SIG-M5 (cell line): ENCODE results near the gene ATF4.
"Not testable (repeated sequence)": the region's sequence is repeated elsewhere in the genome, so short reads cannot be mapped to it uniquely, and the experiment has no call there.

ENCODE experiments used
- DNase-seq: peaks from one replicate; lab custom pipeline; 2025; lab: John Stamatoyannopoulos, UW

ATF4 gene

GRCh38 chr22:39489094-39490068 is 31.0 kb upstream of the ATF4 start:
- no peak for DNase-seq

- peak; percentile 48 for DNase-seq
These were observed 30.1 kb upstream of the ATF4 start for GRCh38 chr22:39490135-39490798.

- DNase-seq = no peak
These were observed 29.2 kb upstream of the ATF4 start for GRCh38 chr22:39490966-39491680.

DNA sequence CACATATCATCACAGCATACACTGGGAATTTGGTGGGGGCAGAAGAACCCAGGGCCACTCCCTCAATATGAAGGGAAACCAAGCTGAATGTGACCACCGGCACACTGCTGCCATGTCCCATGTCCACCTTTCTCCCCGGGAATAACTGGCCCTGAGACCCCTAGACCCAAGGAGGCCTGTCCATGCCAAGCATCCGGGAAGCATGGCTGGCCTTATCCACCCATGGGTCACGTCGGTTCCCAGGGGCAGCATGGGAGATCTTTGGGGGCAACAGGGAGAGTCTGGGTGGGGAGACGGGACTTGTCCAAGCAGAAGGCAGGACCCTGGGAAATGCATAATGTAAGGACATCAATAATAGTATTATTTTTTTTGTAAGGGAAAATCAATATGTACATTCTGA is 28.7 kb upstream of the ATF4 start:
- no peak for DNase-seq

DNA sequence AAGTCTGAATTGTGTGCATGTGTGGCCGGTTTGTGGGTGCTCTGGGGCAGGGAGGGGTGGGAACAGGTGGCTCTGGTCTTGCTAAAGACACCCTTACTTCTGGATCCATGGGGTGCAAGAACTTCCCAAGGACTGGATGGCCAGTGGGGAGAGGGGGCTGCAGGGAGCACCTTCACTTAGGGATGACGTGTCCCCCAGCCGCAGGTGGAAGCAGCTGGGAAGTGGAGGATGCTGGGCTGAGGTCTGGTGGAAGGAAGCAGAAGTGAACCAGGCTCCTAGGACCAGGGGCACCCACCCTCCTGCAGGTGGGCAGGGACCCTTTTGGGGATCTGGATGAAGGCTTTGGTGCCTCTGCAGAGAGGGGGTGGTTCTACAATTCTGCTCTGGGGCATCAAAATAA is 28.2 kb upstream of the ATF4 start:
- no peak for DNase-seq

DNA sequence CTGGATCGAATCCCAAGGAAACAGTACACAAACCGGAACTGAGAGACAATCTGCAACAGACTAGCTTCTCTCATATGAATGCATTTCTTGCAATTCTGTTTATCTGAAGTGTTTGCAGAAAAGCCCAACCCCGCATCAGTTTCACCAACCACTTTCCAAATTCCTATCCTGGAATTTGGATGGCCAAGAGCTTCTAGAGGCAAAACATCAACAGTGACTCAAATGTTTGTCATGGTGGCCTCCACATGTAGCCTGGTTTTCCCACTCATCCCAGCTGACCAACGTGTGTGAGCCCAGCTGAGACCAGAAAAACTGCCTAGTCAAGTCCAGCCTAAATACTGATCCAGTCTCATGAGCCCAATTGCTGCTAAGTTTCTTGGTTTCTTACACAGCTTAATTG is 26.6 kb upstream of the ATF4 start:
- DNase-seq = no peak

DNA sequence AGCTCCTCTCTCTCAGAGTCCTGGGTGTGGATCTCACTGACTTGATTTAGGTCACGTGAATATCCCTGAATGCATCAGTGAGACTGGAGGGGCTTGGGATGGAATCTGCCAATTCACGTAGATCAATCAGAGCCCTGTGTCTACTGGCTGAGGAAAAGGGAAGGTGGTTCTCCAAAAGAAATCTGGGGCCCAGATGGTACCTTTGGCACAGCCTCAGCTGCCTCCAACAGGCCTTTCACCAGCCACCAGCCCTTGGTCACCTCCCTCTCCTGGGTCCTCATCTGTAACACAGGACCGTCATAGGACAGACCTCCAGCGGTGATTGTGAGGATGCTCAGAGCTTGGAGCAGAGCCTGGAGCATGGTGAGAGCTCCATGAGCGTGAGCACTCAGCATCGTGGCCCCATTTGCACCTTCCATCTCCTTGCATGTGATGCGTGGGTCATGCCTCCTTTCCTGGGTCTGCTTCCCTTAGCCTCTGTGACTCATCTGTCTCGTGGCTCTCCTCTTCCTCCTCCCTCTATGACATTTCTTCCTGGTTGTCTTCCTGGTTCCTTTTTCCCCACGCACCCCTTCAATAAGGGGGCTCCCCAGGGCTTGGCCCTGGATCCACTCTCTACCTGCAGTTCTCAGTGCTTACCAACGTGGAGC is 25.8 kb upstream of the ATF4 start:
- no peak for DNase-seq

- peak; percentile 46 for DNase-seq
These were observed 24.1 kb upstream of the ATF4 start for GRCh38 chr22:39496131-39496838.

DNA sequence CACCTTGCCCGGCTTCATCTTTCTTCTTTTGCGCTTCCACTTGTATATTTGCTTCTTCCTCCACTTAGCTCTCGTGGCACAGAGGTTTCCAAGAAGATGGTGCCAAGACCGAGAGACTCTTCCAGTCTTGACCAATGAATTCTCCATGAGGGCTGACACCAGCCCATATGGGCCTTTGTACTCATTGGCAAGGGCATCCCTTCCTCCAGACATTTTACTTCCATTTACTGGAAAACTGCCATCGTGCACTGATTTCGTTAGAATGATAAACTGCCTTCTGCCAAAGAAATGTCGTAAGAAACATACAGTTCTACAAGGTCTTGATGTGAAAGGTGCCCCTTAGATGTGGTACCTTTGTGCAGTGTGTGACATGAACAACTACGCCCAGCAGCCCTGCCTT is 22.9 kb upstream of the ATF4 start:
- no peak for DNase-seq

- DNase-seq = no peak
These were observed 22.0 kb upstream of the ATF4 start for GRCh38 chr22:39498368-39498767.

- no peak for DNase-seq
These were observed 21.6 kb upstream of the ATF4 start for GRCh38 chr22:39498802-39499201.

GRCh38 chr22:39500101-39500500 is 20.3 kb upstream of the ATF4 start:
- no peak for DNase-seq

GRCh38 chr22:39501644-39502108 is 18.7 kb upstream of the ATF4 start:
- no peak for DNase-seq

DNA sequence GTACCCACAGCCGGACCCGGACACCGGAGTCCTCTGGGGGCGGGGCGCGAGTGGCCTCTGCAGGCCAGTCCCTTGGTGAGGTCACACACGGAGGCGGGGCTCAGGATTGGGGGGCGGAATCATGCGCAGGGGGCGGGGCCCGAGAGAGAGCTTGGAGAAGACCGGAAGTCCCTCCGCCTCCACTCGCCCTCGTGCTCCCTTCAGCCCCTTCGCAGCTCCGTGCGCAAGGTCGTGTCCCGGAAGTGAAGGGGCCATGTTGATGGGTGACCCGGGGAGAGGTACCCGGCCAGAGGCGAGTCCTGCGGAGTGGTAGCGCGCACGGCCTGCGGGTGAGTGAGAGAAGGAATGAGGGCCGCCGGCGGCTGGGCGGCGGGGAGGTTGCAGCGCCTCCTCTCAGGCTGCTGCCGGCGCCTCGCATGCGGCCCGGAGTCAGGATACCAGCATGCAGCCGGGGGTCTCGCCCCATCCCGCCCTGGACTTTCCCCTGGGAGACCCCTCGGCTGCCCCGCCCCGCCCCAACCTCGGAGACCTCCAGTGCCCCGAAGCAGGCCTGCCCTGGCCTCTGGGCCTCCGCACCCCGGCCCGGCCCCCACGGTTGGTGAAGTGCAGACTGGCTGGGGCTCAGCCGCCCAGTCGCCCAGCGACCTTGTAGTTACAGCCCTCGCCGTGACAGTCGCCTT is 18.1 kb upstream of the ATF4 start, which contains the start of gene MIEF1:
Gene MIEF1 (plus strand): TSS at position 182 of the 680 bp plus-strand sequence. CDS start 9,005 bp downstream, outside the sequence.
- no peak for DNase-seq

- DNase-seq = no peak
These were observed 17.5 kb upstream of the ATF4 start for GRCh38 chr22:39502789-39503409.

DNA sequence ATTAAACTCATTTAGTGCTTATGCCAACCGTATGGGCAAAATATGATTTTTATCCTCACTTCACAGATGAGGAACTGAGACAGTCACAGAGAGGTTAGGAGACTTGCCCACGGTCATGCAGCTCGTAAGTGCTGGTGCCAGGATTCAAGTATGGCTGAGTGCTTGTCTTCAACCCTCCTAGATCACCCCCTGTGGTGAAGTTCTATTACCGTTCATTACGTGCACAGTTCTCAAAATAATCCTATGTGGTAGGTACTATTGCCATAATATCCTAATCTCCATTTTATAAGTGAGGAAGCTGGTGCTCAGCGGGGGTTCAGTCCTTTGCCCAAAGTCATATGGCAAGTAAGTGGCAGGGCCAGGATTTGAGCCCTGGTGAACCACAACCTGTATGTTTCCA is 16.7 kb upstream of the ATF4 start:
- DNase-seq = no peak

GRCh38 chr22:39504071-39504470 is 16.3 kb upstream of the ATF4 start:
- no peak for DNase-seq

- not testable (repeated sequence) for DNase-seq
These were observed 13.3 kb upstream of the ATF4 start for GRCh38 chr22:39507021-39507420.

GRCh38 chr22:39508393-39508792 is 12.0 kb upstream of the ATF4 start:
- DNase-seq = no peak

DNA sequence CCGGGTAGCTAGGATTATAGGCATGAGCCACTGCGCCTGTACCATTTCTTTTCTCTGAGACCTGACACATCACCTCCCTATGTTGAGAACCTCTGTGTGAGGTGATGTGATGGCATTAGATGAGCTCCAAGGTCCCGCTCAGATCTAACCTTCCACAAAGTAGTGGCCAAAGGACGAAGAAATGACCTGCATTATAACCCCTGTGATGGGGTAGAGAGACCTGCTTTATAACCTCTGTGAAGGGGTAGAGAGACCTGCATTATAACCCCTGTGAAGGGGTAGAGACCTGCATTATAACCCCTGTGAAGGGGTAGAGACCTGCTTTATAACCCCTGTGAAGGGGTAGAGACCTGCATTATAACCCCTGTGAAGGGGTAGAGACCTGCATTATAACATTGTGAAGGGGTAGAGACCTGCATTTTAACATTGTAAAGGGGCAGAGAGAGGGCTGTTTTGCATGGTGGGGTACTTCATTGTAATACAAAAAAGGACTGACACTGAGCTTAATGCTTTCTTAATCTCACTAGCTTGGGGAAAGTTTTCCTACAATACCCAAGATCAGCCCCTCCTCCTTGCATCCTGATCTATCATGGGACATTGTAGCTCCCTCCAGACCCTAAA is 9.7 kb upstream of the ATF4 start:
- DNase-seq = no peak
